Occipital lobe (tissue), 2 donors: Measurements from ENCODE around the gene HLX. TPM values are rescaled to one million over a fixed set of nuclear protein-coding genes. Genes with fewer than 3 reads are reported as not detected.

Experiments used
- DNase-seq: peaks from one replicate; lab custom pipeline; 2025; lab: John Stamatoyannopoulos, UW
- total RNA-seq: library from RNA; depleted of rRNA; stranded (reverse); fragments of >200 nt; gene quantifications from one replicate; pipeline ENCODE4 v1.2.3, GENCODE V29; 2014

Gene HLX
- total RNA-seq, 1 donor from 2014 or later: 0.31 TPM

- no peak for DNase-seq
Observed at GRCh38 chr1:220882061-220882891, 3.0 kb downstream of the HLX start.

GRCh38 chr1:220884109-220884980 is 5.1 kb downstream of the HLX start:
- DNase-seq: no peak

DNA sequence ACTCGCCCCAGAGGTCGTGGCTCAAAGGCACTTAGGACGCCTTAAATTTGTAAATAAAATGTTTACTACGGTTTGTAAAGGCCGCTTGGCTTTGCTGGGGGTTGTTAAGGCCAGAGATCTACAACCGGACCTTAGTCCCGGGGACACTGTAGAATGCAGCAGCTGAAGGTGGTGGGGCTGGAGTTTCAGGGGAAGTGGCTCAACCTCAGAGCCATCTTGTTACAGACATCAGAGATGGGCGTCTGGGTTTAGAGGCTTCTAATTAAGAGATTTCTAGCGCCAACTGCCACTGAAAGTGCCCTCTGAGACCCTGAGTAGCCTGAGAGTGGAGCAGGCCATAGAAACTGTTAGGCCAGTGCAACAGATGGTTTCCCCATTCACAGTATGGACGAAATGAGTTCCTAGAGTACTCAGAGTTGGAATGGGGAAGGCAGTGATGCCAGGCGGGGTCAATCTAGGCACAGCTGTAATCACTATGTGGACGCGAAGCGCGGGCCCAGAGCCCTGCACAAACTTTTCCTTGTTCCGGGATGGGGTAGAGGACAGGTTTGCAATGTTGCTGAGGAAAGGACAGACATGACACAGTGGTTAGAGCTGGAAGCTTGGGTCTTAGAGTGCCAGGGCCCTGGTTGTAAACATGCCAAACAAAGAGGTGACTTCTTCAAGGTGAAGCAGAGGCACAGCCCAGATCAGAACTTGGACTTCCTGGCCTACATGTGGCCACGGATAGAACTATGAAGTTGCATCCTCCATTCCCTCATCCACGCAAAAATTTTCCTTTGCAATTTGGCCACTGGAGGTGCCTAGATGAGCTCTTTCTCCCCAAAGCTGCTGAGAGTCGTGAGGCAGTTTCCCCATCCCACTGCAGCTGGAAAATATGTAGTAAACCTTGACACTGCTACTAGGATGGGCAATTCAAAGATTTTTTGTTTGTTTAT is 6.0 kb downstream of the HLX start:
- no peak for DNase-seq

GRCh38 chr1:220885971-220886370 is 6.7 kb downstream of the HLX start:
- DNase-seq: no peak

GRCh38 chr1:220886470-220887201 is 7.4 kb downstream of the HLX start:
- no peak for DNase-seq

DNA sequence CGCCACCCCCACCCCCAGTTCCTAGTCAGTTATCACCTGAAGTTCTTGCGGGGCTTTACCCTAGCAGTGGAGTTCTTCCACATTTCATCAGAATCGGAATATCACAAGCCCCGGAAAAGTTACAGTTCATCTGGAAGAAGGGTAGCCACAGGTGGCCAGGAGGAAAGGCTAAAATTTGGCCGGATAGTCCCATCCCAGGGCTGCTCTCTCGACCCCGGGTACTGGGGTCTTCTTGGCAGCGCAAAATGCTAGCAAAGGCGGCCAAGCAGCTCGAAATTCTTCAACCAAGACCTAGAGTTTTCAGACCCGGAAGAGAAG is 7.9 kb downstream of the HLX start:
- DNase-seq: no peak

- DNase-seq: no peak
Observed at GRCh38 chr1:220887520-220888416, 8.5 kb downstream of the HLX start.

DNA sequence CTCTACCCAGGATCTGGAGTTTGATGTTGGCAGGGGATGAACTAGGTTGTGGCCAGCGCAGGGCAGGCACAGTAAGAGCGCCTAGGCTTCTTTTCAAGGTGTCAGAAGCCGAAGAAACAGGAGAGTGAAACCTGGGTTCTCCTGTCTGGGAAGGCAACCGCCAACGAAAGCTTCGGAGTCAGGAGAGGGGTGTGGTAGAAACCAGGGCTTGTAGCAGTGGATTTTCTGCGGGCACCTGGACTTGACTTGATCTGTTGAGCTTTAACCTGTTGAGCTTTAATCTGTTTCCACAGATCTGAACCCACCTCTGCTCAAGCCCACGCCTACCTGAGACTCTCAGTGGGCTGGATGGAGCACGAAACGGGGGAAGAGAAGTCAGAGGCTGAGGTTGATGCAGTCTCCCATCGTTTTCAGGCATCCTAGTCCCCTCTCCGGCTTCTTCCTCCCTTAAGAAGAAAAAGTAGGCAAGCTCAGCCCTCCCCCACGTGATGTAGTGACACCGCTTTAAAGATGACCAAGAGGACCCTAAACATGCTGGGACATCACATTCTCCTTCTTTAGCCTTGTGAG is 9.3 kb downstream of the HLX start:
- no peak for DNase-seq

DNA sequence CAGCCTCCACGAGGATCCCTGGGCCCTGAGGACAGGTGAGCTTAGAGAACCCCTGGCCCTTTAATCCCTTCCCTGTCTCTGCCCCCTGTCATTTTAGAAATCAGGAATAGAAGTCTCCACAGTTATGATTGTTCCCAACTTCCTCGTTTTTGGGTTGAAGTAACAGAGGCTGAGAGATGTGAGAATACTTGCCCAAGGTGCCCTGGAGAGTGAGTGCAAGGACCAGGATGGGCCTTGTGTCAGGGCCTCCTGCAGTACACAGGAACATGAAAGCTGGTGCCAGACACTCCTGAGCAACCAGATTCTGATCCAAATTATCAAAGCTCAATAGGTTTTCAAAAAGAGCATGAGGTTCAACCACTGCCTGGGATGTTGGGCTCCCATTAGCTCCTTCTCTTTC is 10.1 kb downstream of the HLX start:
- DNase-seq: no peak

GRCh38 chr1:220889848-220890287 is 10.6 kb downstream of the HLX start:
- DNase-seq: no peak

DNA sequence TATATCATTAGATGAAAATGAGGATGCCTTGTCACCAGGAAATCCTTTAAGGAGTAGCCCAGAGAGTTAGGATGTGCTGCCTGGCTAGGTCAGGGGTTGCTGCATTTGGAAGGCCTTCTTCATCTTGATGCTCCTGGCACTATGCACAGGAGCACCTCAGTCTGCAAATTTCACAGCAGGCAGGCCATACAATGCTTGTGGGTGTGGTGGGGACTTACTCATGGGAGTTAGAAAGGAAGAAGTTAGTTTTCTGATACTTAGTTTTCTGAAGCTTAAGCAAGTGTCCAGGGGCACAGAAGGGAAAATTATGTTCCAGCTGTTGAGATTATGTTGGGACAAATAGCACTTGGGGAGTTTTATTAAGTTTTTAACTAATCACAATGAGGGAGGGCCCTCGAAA is 11.4 kb downstream of the HLX start:
- no peak for DNase-seq

DNA sequence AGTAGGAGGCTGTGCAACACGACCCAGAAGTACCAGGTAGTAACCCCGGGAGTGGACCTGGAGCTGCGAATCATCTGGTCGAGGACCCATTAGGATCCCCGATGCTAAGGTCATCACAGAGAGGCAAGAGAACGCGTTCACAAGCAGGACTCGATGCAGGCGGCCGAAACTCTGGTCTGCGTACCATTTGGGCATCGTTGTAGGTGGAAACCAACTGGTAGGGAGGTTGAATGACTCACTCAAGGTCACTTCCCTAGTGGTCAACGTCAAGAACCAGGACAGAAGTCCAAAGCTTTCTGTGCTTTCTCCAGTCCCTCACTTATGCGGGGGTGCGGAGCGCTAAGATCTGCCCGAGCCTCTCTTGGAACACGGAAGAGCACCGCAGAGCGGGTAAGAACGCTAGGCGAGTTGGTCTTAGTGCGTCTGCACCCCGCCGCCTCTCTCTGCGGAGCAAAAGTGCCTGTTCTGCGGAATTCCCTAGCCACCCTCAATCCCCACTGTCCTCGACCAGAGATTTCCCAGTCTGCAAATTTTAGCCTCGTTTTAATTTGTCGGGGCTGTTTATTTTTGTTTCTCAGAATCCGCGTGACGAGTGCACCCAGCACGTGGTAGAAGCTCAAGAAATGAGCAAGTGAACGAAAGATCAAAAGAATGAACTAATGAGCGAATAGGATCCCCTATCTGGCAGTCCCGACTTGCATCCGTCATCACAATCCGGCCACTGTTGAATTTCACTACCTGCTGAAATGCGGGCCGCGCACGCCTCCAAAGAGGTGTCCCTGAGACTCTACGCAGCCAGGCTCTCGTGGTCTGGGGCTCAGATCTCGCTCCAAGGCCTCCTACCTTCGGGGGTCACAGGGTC is 12.2 kb downstream of the HLX start:
- DNase-seq: no peak

GRCh38 chr1:220892086-220892376 is 12.8 kb downstream of the HLX start:
- DNase-seq: no peak

DNA sequence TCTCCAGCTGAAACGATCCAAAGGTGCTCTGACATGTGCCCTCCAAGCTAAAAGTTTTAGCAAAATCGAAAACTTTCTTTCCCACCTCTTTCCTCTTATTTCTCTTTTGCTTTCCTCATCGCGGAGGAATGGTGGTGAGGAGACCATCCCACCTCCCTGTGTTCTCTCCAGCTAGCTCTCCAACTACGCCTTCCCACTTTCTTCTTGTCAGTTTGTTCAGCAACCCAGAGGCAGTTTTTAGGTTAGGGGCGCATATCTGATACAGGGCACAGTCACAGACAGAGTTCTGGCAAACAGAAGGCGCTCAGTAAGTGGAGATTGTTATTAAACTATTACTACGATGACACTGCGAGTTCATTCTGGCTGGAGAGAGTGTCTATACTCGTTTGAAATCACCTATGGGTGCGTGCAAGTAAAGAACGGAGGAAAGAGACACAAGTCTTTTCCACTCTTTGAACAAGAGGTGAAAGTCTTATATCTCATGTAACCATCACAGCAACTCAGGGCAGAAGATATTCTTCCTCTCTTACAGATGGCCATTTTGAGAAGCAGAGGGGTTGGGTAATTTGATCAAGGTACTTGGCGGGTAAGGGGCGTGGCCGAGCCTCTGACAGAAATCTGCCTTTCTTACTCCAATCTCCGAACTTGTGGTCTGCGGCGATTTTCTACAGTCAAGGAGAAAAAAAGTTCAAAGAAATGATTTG is 13.9 kb downstream of the HLX start:
- DNase-seq: no peak

- no peak for DNase-seq
Observed at GRCh38 chr1:220893701-220894024, 14.4 kb downstream of the HLX start.

- DNase-seq: no peak
Observed at GRCh38 chr1:220894025-220894923, 15.0 kb downstream of the HLX start.

DNA sequence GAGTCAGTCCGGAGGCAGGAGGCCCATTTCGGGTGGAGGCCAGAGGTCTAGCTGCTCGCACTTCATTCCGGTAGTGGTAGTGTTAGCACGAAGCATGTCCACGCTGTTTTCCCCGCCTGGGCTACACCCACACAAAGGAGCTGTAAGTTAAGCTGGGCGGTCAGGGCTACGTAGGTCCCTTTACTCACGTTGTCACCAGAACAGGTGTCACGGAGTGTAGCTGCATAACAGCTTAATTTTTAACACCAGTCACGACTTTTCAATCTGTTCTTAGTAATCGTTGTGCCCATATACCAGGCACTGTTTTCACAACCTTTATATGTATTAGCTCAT is 15.6 kb downstream of the HLX start:
- DNase-seq: no peak
